ENCODE data around the gene MALRD1.

Gene MALRD1

GRCh38 chr10:19385846-19386450 is 337.3 kb downstream of the MALRD1 start:
- no CpG with 5 or more reads among the region's 3 CpGs for WGBS (ENCODE audit: extremely low coverage, insufficient coverage, low lambda C conversion rate)

GRCh38 chr10:19408924-19409323 is 360.3 kb downstream of the MALRD1 start:
- no peak overlapping the region for H3K56ac ChIP-seq (ENCODE audit: low read length)
- no peak overlapping the region for H3K4me2 ChIP-seq (ENCODE audit: low read length)
- H3K79me2 ChIP-seq (ENCODE audit: control insufficient read depth, insufficient read depth, low read length) = no peaks in the 10 kb centered on the region
- no peak overlapping the region for H3K4me3 ChIP-seq (ENCODE audit: low read length)
- no peaks in the 10 kb centered on the region for H3K36me3 ChIP-seq (ENCODE audit: control insufficient read depth, insufficient read depth, low read length)
- H2BK120ac ChIP-seq (ENCODE audit: low read depth, low read length) = no peak overlapping the region
- H3K9ac ChIP-seq (ENCODE audit: low read length) = no peak overlapping the region
- no CpG with 5 or more reads among the region's 1 CpG for WGBS (ENCODE audit: extremely low coverage, insufficient coverage, low lambda C conversion rate)
- no peak overlapping the region for H3K18ac ChIP-seq (ENCODE audit: low read length)
- no peak overlapping the region for H3K27ac ChIP-seq (ENCODE audit: low read depth, low read length)
- H2AK5ac ChIP-seq (ENCODE audit: low read length) = no peak overlapping the region
- no peak overlapping the region for H4K8ac ChIP-seq (ENCODE audit: low read depth, low read length)
- no peaks in the 10 kb centered on the region for H3K27me3 ChIP-seq (ENCODE audit: insufficient read depth, low read length, poor library complexity)
- H3K4ac ChIP-seq (ENCODE audit: low read depth, low read length) = no peak overlapping the region
- no peak overlapping the region for H2BK5ac ChIP-seq (ENCODE audit: low read length)
- no peak overlapping the region for H4K5ac ChIP-seq (ENCODE audit: low read length)
- no peak overlapping the region for H3K23ac ChIP-seq (ENCODE audit: low read length)
- DNase-seq = no peak
- H3K4me1 ChIP-seq (ENCODE audit: control insufficient read depth, low read depth, low read length) = no peaks in the 10 kb centered on the region
- H3K79me1 ChIP-seq (ENCODE audit: low read length) = no peaks in the 10 kb centered on the region
- no peak overlapping the region for H2BK15ac ChIP-seq (replicated peaks; ENCODE audit: low read depth)

More at GRCh38 chr10:19385846-19386450, 337.3 kb downstream of the MALRD1 start:
- H4K8ac ChIP-seq (ENCODE audit: low read depth, low read length) = no peak overlapping the region
- no peaks in the 10 kb centered on the region for H3K4me1 ChIP-seq (ENCODE audit: control insufficient read depth, low read depth, low read length)
- no peak overlapping the region for H2BK15ac ChIP-seq (replicated peaks; ENCODE audit: low read depth)
- no peak overlapping the region for H3K56ac ChIP-seq (ENCODE audit: low read length)
- no peak overlapping the region for H3K4me2 ChIP-seq (ENCODE audit: low read length)
- no peak overlapping the region for H2BK120ac ChIP-seq (ENCODE audit: low read depth, low read length)
- no peak overlapping the region for H3K27ac ChIP-seq (ENCODE audit: low read depth, low read length)
- H3K4me3 ChIP-seq (ENCODE audit: low read length) = no peak overlapping the region
- no peak overlapping the region for H3K18ac ChIP-seq (ENCODE audit: low read length)
- H4K5ac ChIP-seq (ENCODE audit: low read length) = no peak overlapping the region
- H2AK5ac ChIP-seq (ENCODE audit: low read length) = no peak overlapping the region
- H3K4ac ChIP-seq (ENCODE audit: low read depth, low read length) = no peak overlapping the region
- H3K27me3 ChIP-seq (ENCODE audit: insufficient read depth, low read length, poor library complexity) = no peaks in the 10 kb centered on the region
- no peaks in the 10 kb centered on the region for H3K79me1 ChIP-seq (ENCODE audit: low read length)
- H3K36me3 ChIP-seq (ENCODE audit: control insufficient read depth, insufficient read depth, low read length) = no peaks in the 10 kb centered on the region
- no peaks in the 10 kb centered on the region for H3K79me2 ChIP-seq (ENCODE audit: control insufficient read depth, insufficient read depth, low read length)
- H3K23ac ChIP-seq (ENCODE audit: low read length) = no peak overlapping the region
- H3K9ac ChIP-seq (ENCODE audit: low read length) = no peak overlapping the region
- no peak overlapping the region for H2BK5ac ChIP-seq (ENCODE audit: low read length)
- DNase-seq = no peak

- Histone ChIP-seq H2AK5ac (ENCODE audit: low read length) (no peak overlapping the region), H4K8ac (ENCODE audit: low read depth, low read length) (no peak overlapping the region), H3K27me3 (ENCODE audit: insufficient read depth, low read length, poor library complexity) (no peaks in the 10 kb centered on the region), H3K9ac (ENCODE audit: low read length) (no peak overlapping the region), H4K5ac (ENCODE audit: low read length) (no peak overlapping the region), H2BK120ac (ENCODE audit: low read depth, low read length) (no peak overlapping the region), H3K23ac (ENCODE audit: low read length) (no peak overlapping the region), H3K36me3 (ENCODE audit: control insufficient read depth, insufficient read depth, low read length) (no peaks in the 10 kb centered on the region), H3K56ac (ENCODE audit: low read length) (no peak overlapping the region), H3K27ac (ENCODE audit: low read depth, low read length) (no peak overlapping the region), H3K4me3 (ENCODE audit: low read length) (no peak overlapping the region), H3K4ac (ENCODE audit: low read depth, low read length) (no peak overlapping the region), H3K4me2 (ENCODE audit: low read length) (no peak overlapping the region), H3K18ac (ENCODE audit: low read length) (no peak overlapping the region), H3K79me1 (ENCODE audit: low read length) (no peaks in the 10 kb centered on the region), H3K79me2 (ENCODE audit: control insufficient read depth, insufficient read depth, low read length) (no peaks in the 10 kb centered on the region), H2BK15ac (replicated peaks; ENCODE audit: low read depth) (no peak overlapping the region), H2BK5ac (ENCODE audit: low read length) (no peak overlapping the region), H3K4me1 (ENCODE audit: control insufficient read depth, low read depth, low read length) (no peaks in the 10 kb centered on the region)
- no CpG with 5 or more reads among the region's 2 CpGs for WGBS (ENCODE audit: extremely low coverage, insufficient coverage, low lambda C conversion rate)
- DNase-seq = no peak
Observed at GRCh38 chr10:19411119-19411518, 362.5 kb downstream of the MALRD1 start.

- Histone ChIP-seq H2BK5ac (ENCODE audit: low read length) (no peak overlapping the region), H3K4me3 (ENCODE audit: low read length) (no peak overlapping the region), H4K5ac (ENCODE audit: low read length) (no peak overlapping the region), H4K8ac (ENCODE audit: low read depth, low read length) (no peak overlapping the region), H3K23ac (ENCODE audit: low read length) (no peak overlapping the region), H3K4ac (ENCODE audit: low read depth, low read length) (no peak overlapping the region), H3K79me1 (ENCODE audit: low read length) (no peaks in the 10 kb centered on the region), H3K18ac (ENCODE audit: low read length) (no peak overlapping the region), H3K79me2 (ENCODE audit: control insufficient read depth, insufficient read depth, low read length) (no peaks in the 10 kb centered on the region), H3K4me1 (ENCODE audit: control insufficient read depth, low read depth, low read length) (peaks cover 2% of the 10 kb centered on the region), H2BK15ac (replicated peaks; ENCODE audit: low read depth) (no peak overlapping the region), H2BK120ac (ENCODE audit: low read depth, low read length) (no peak overlapping the region), H3K36me3 (ENCODE audit: control insufficient read depth, insufficient read depth, low read length) (no peaks in the 10 kb centered on the region), H3K27ac (ENCODE audit: low read depth, low read length) (no peak overlapping the region), H2AK5ac (ENCODE audit: low read length) (no peak overlapping the region), H3K9ac (ENCODE audit: low read length) (no peak overlapping the region), H3K56ac (ENCODE audit: low read length) (no peak overlapping the region), H3K4me2 (ENCODE audit: low read length) (no peak overlapping the region), H3K27me3 (ENCODE audit: insufficient read depth, low read length, poor library complexity) (no peaks in the 10 kb centered on the region)
- peak; percentile 66 for DNase-seq
Observed at GRCh38 chr10:19412531-19412930, 363.9 kb downstream of the MALRD1 start.

DNA sequence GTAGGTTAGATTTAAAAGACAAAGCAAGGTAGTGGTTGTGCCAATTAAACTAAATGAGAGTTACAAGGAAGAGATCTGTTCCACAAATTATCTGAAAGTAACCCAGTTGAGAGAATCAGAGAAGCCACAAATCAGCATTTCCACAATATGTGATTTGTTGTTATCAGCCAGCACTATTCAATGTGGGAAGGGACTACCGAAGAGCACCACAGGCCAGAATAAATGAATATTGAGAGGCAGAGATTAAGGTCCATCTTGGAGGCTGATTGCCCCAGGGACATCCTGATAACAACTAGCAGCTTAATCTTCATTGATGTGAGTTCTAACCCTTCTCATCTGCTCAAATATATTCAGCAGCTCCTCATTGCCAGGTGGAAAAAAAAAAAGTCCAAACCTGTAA is 367.6 kb downstream of the MALRD1 start:
- Histone ChIP-seq H2BK5ac (ENCODE audit: low read length) (no peak overlapping the region), H3K27me3 (ENCODE audit: insufficient read depth, low read length, poor library complexity) (no peaks in the 10 kb centered on the region), H3K36me3 (ENCODE audit: control insufficient read depth, insufficient read depth, low read length) (no peaks in the 10 kb centered on the region), H4K5ac (ENCODE audit: low read length) (no peak overlapping the region), H3K56ac (ENCODE audit: low read length) (no peak overlapping the region), H3K4me1 (ENCODE audit: control insufficient read depth, low read depth, low read length) (peaks cover 2% of the 10 kb centered on the region), H4K8ac (ENCODE audit: low read depth, low read length) (no peak overlapping the region), H2BK15ac (replicated peaks; ENCODE audit: low read depth) (no peak overlapping the region), H2AK5ac (ENCODE audit: low read length) (no peak overlapping the region), H2BK120ac (ENCODE audit: low read depth, low read length) (no peak overlapping the region), H3K4me2 (ENCODE audit: low read length) (no peak overlapping the region), H3K4me3 (ENCODE audit: low read length) (no peak overlapping the region), H3K4ac (ENCODE audit: low read depth, low read length) (no peak overlapping the region), H3K23ac (ENCODE audit: low read length) (no peak overlapping the region), H3K18ac (ENCODE audit: low read length) (no peak overlapping the region), H3K79me1 (ENCODE audit: low read length) (no peaks in the 10 kb centered on the region), H3K79me2 (ENCODE audit: control insufficient read depth, insufficient read depth, low read length) (no peaks in the 10 kb centered on the region), H3K27ac (ENCODE audit: low read depth, low read length) (no peak overlapping the region), H3K9ac (ENCODE audit: low read length) (no peak overlapping the region)
- DNase-seq = peak; percentile 89
- no CpG with 5 or more reads among the region's 1 CpG for WGBS (ENCODE audit: extremely low coverage, insufficient coverage, low lambda C conversion rate)

DNA sequence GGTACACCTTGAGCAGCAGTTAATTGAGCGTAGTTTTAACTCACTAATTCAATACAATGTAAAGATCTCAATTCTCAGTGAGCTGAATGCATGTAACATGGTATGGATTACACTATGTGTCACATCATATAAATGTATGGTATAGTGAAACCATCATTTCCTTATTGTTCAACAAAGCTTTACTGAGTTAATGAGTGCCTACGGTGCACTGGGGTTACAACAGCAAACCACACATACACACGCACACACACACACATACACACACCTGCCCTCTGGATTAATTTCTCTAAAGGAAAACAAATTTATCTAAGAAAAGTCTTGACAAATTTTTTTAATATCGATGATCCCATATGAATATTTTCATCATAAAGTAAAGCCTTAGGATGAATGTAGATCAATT is 369.1 kb downstream of the MALRD1 start:
- Histone ChIP-seq H3K4me2 (ENCODE audit: low read length) (no peak overlapping the region), H3K79me1 (ENCODE audit: low read length) (no peaks in the 10 kb centered on the region), H2BK120ac (ENCODE audit: low read depth, low read length) (no peak overlapping the region), H2AK5ac (ENCODE audit: low read length) (no peak overlapping the region), H3K56ac (ENCODE audit: low read length) (no peak overlapping the region), H3K27ac (ENCODE audit: low read depth, low read length) (no peak overlapping the region), H3K4me3 (ENCODE audit: low read length) (no peak overlapping the region), H3K23ac (ENCODE audit: low read length) (no peak overlapping the region), H4K5ac (ENCODE audit: low read length) (no peak overlapping the region), H2BK5ac (ENCODE audit: low read length) (no peak overlapping the region), H3K27me3 (ENCODE audit: insufficient read depth, low read length, poor library complexity) (no peaks in the 10 kb centered on the region), H3K4me1 (ENCODE audit: control insufficient read depth, low read depth, low read length) (peaks cover 2% of the 10 kb centered on the region), H4K8ac (ENCODE audit: low read depth, low read length) (no peak overlapping the region), H3K4ac (ENCODE audit: low read depth, low read length) (no peak overlapping the region), H3K79me2 (ENCODE audit: control insufficient read depth, insufficient read depth, low read length) (no peaks in the 10 kb centered on the region), H3K9ac (ENCODE audit: low read length) (no peak overlapping the region), H2BK15ac (replicated peaks; ENCODE audit: low read depth) (no peak overlapping the region), H3K18ac (ENCODE audit: low read length) (no peak overlapping the region), H3K36me3 (ENCODE audit: control insufficient read depth, insufficient read depth, low read length) (no peaks in the 10 kb centered on the region)
- no CpG with 5 or more reads among the region's 4 CpGs for WGBS (ENCODE audit: extremely low coverage, insufficient coverage, low lambda C conversion rate)
- no peak for DNase-seq

All from mesendoderm (in vitro differentiated cells).